Osteocyte (in vitro differentiated cells): ENCODE measurements around the gene ADGRG6. TPM values are rescaled to one million over a fixed set of nuclear protein-coding genes. Genes with fewer than 3 reads are reported as not detected.

Experiments used
- DNase-seq: peaks from one replicate; pipeline ENCODE4 v3.0.0; 2021; ENCODE audit warnings: mixed read lengths; ENCODE audit not compliant: unreplicated experiment; ENCODE audit errors: extremely low spot score
- H3K27ac Mint-ChIP-seq: one replicate; pipeline ENCODE4 v1.8.0; 2021; ENCODE audit warnings: mild to moderate bottlenecking, mixed read lengths; ENCODE audit not compliant: unreplicated experiment
- H3K27me3 Mint-ChIP-seq: one replicate; pipeline ENCODE4 v1.8.0; 2021; ENCODE audit warnings: mixed read lengths; ENCODE audit not compliant: unreplicated experiment
- H3K36me3 Mint-ChIP-seq: one replicate; pipeline ENCODE4 v1.8.0; 2021; ENCODE audit warnings: mixed read lengths; ENCODE audit not compliant: unreplicated experiment
- H3K4me1 Mint-ChIP-seq: one replicate; pipeline ENCODE4 v1.8.0; 2021; ENCODE audit warnings: mixed read lengths; ENCODE audit not compliant: unreplicated experiment
- H3K4me3 Mint-ChIP-seq: one replicate; pipeline ENCODE4 v1.8.0; 2021; ENCODE audit warnings: mild to moderate bottlenecking, moderate library complexity, mixed read lengths; ENCODE audit not compliant: unreplicated experiment
- H3K9me3 Mint-ChIP-seq: one replicate; pipeline ENCODE4 v1.8.0; 2021; ENCODE audit warnings: mixed read lengths; ENCODE audit not compliant: unreplicated experiment
- total RNA-seq: library from RNA; stranded (reverse); gene quantifications from 2 replicates; pipeline ENCODE4 v1.2.1, GENCODE V29; 2021
- TF ChIP-seq, protein P1 (sequence below): fragments of 200-600 bp; sonication (generic); IDR thresholded peaks from 2 replicates; pipeline ENCODE4 v1.5.0; 2021; ENCODE audit warnings: antibody characterized with exemption, mild to moderate bottlenecking, moderate library complexity

ADGRG6 gene
- total RNA-seq, 1 donor from 2014 or later, result 0.51 TPM

DNA sequence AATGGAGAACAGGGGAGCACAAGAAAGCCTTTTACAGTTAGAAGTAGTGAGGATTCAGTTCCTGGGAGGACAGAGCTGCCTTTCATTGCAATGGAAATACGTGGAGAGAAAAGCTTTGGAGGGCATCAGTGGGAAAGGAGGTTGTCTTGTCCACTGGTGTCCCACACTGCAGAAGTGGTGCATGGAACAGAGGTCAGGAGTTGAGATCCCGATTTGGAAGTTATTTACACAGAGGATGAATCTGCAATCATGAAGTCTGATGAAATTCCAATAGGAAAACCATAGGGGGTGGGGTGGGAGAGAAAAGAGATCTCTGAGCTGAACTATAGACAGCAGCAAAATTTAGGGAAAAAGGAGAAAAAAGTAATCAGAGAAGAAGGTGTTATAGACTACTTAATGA lies 33.6 kb downstream of the ADGRG6 start:
- Mint-ChIP-seq H3K4me3 (no peak overlapping the region), H3K27me3 (no peaks in the 10 kb centered on the region), H3K27ac (no peak overlapping the region), H3K36me3 (no peaks in the 10 kb centered on the region), H3K4me1 (no peaks in the 10 kb centered on the region), H3K9me3 (no peaks in the 10 kb centered on the region)
- DNase-seq, result no peak
- TF ChIP-seq, protein P1, sequence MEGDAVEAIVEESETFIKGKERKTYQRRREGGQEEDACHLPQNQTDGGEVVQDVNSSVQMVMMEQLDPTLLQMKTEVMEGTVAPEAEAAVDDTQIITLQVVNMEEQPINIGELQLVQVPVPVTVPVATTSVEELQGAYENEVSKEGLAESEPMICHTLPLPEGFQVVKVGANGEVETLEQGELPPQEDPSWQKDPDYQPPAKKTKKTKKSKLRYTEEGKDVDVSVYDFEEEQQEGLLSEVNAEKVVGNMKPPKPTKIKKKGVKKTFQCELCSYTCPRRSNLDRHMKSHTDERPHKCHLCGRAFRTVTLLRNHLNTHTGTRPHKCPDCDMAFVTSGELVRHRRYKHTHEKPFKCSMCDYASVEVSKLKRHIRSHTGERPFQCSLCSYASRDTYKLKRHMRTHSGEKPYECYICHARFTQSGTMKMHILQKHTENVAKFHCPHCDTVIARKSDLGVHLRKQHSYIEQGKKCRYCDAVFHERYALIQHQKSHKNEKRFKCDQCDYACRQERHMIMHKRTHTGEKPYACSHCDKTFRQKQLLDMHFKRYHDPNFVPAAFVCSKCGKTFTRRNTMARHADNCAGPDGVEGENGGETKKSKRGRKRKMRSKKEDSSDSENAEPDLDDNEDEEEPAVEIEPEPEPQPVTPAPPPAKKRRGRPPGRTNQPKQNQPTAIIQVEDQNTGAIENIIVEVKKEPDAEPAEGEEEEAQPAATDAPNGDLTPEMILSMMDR, result no peak

DNA sequence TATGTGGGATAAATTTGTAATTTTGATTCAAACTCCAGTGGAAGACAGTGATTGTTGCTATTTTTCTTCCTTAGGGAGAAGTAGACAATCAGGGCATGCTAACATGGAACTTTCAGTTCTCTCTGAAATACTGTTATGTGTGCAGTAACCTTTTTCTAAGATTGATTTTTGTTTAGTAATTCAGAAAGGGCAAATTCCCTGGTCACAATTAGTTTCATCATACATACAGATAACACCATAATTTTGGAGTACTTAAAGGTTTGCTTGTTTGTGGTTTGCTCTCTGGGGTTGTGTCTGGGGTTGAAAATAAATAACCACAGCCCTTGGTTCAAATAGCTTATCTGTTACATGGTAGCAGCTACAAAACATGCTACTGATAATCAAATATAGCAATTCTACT lies 34.4 kb downstream of the ADGRG6 start:
- DNase-seq, result no peak
- Mint-ChIP-seq H3K27ac (no peak overlapping the region), H3K9me3 (no peaks in the 10 kb centered on the region), H3K36me3 (no peaks in the 10 kb centered on the region), H3K4me3 (no peak overlapping the region), H3K27me3 (no peaks in the 10 kb centered on the region), H3K4me1 (no peaks in the 10 kb centered on the region)
- TF ChIP-seq, protein P1, result no peak

GRCh38 chr6:142336787-142337186 lies 35.0 kb downstream of the ADGRG6 start:
- H3K9me3 Mint-ChIP-seq, result no peaks in the 10 kb centered on the region

GRCh38 chr6:142339113-142339512 lies 37.3 kb downstream of the ADGRG6 start:
- DNase-seq, result no peak
- Mint-ChIP-seq H3K27ac (no peak overlapping the region), H3K4me3 (no peak overlapping the region), H3K36me3 (no peaks in the 10 kb centered on the region), H3K4me1 (peaks cover 3% of the 10 kb centered on the region), H3K27me3 (no peaks in the 10 kb centered on the region), H3K9me3 (no peaks in the 10 kb centered on the region)
- TF ChIP-seq, protein P1, result no peak

More at GRCh38 chr6:142336787-142337186, 35.0 kb downstream of the ADGRG6 start:
- H3K4me3 Mint-ChIP-seq, result no peak overlapping the region
- no peaks in the 10 kb centered on the region for H3K36me3 Mint-ChIP-seq
- no peaks in the 10 kb centered on the region for H3K4me1 Mint-ChIP-seq
- H3K27ac Mint-ChIP-seq, result no peak overlapping the region
- H3K27me3 Mint-ChIP-seq, result no peaks in the 10 kb centered on the region
- TF ChIP-seq, protein P1, result no peak
- no peak for DNase-seq

DNA sequence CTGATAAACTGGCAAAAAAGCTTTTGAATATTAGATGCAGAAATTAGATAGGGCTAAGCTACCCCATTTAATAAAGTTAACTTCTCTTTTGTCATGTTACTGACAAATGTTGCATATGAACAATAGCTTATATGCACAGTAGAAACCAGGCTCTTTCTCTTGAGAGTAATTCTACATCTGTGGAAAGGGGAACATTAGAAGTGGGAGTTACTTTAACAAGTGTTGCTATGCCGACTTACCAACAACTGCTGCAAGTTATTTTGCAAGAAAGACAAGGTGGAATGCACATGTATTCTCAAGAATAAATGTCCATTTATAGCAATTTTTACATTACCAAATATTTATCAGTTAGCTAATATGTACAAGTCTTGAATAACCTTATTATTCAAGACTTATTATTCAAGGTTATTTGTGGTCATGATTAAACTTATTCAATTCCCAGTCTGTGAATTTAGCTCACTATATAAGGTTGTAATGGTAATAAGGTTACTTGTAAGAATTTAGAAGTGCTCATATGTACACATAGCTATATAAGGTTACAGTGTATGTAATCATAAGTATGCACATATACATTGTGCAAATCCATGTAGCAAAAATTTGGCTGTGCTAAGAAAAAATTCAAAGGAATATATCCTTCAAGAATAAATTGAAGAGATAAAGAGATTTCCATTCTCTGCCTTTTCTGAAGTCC lies 38.3 kb downstream of the ADGRG6 start:
- Mint-ChIP-seq H3K36me3 (no peaks in the 10 kb centered on the region), H3K4me1 (peaks cover 6% of the 10 kb centered on the region), H3K27ac (no peak overlapping the region), H3K27me3 (no peaks in the 10 kb centered on the region), H3K4me3 (no peak overlapping the region), H3K9me3 (no peaks in the 10 kb centered on the region)
- no peak for DNase-seq
- TF ChIP-seq, protein P1, result no peak
